HepG2 (cell line): Measurements from ENCODE around the gene COL13A1.

Source experiments
- FUBP1 ChIP-seq: sonication (generic); formaldehyde crosslinking; IDR thresholded peaks from 2 replicates; pipeline ENCODE4 v1.5.1; 2020; ENCODE audit warnings: missing genetic modification reagents, mild to moderate bottlenecking, borderline replicate concordance
- MYC ChIP-seq: sonication (generic); formaldehyde crosslinking; IDR thresholded peaks from 2 replicates; pipeline ENCODE4 v1.9.0; 2021; ENCODE audit warnings: missing genetic modification reagents, borderline replicate concordance
- NFIC ChIP-seq: IDR thresholded peaks from 2 replicates; pipeline ENCODE4 v1.6.1; 2012; ENCODE audit warnings: mild to moderate bottlenecking, low read length, inconsistent platforms
- POLR2A ChIP-seq, 2 experiments: IDR thresholded peaks; 2 replicates each; pipeline ENCODE4 v1.6.1; 2011; ENCODE audit warnings: low read depth in 2 of 2, low read length in 2 of 2, mild to moderate bottlenecking in 1 of 2, moderate library complexity in 1 of 2; ENCODE audit not compliant: insufficient read depth in 1 of 2
- POLR2AphosphoS2 ChIP-seq: IDR thresholded peaks from 2 replicates; pipeline ENCODE4 v1.6.1; 2011; ENCODE audit warnings: low read depth, low read length, improper control_type of control experiment

- TF ChIP-seq MYC = no peak
- TF ChIP-seq POLR2AphosphoS2 = no peak
- TF ChIP-seq POLR2A (IDR thresholded peaks at IDR 0.05; ENCODE audit: insufficient read depth in 1 of 2, low read depth in 2 of 2, low read length in 2 of 2) = no peak
- no peak for TF ChIP-seq NFIC
- TF ChIP-seq FUBP1 = no peak
These were observed 194.9 kb downstream of the COL13A1 start for GRCh38 chr10:69996611-69997010.
